Measurements from ENCODE around the gene PLA2G12A.
"Not testable (repeated sequence)": the region's sequence is repeated elsewhere in the genome, so short reads cannot be mapped to it uniquely, and the experiment has no call there.

PLA2G12A gene

DNA sequence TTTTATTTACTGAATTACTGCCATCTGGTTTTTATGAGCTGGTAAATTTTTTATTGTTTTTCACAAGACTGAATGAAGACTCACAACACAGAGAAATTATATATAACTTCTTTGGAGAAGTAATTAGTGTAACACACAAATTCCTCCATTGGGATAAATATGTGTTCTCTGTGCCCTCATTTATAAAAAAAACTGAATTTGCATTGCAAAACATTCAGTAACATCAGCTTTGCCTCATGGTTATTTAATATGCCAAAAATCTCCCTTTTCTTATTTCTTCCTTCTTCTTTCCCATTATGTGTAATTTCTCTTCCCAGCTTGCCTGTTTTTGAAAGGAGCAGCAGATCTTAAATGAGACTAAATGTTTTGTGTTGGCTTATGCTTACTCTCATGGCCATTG, 45.1 kb downstream of the PLA2G12A start:
- Histone ChIP-seq H2BK120ac (ENCODE audit: low read depth, low read length) (no peak overlapping the region), H2AK5ac (ENCODE audit: low read length, severe bottlenecking) (no peak overlapping the region), H3K27ac (ENCODE audit: low read length, poor library complexity, severe bottlenecking) (no peak overlapping the region), H2AFZ (ENCODE audit: low read depth, low read length) (no peak overlapping the region), H3K14ac (ENCODE audit: low read length in 2 of 2) (no peak overlapping the region), H3K4me3 (ENCODE audit: insufficient read depth in 1 of 2, low read depth in 1 of 2, low read length in 2 of 2) (no peak overlapping the region), H3K4ac (ENCODE audit: low read depth in 1 of 2, low read length in 2 of 2) (no peak overlapping the region), H3K79me1 (replicated peaks; ENCODE audit: low read length, poor library complexity, severe bottlenecking) (peaks cover 3% of the 10 kb centered on the region), H4K8ac (ENCODE audit: low read length) (no peak overlapping the region), H3K9me3 (ENCODE audit: control insufficient read depth, low read length) (no peaks in the 10 kb centered on the region), H3K36me3 (ENCODE audit: control insufficient read depth in 1 of 2, insufficient read depth in 2 of 2, low read depth in 1 of 2, low read length in 2 of 2) (peaks cover 6 to 52% of the 10 kb centered on the region in 2 experiments), H3K23ac (ENCODE audit: low read length in 2 of 2) (no peak overlapping the region), H3K27me3 (ENCODE audit: control insufficient read depth in 1 of 2, insufficient read depth in 1 of 2, low read length in 2 of 2) (no peaks in the 10 kb centered on the region), H3K4me1 (ENCODE audit: control insufficient read depth, insufficient read depth, low read depth, low read length) (no peaks in the 10 kb centered on the region), H4K91ac (ENCODE audit: low read length) (no peak overlapping the region), H2BK5ac (ENCODE audit: low read depth, low read length, poor library complexity, severe bottlenecking) (no peak overlapping the region), H2BK15ac (ENCODE audit: low read depth, poor library complexity, severe bottlenecking) (no peak overlapping the region), H2BK12ac (ENCODE audit: low read length in 2 of 2) (no peak overlapping the region), H3K4me2 (ENCODE audit: low read length, poor library complexity, severe bottlenecking) (no peak overlapping the region), H3K18ac (ENCODE audit: low read depth in 1 of 2, low read length in 2 of 2) (no peak overlapping the region), H3K9ac (ENCODE audit: low read length) (no peak overlapping the region)
- DNase-seq, result no peak

DNA sequence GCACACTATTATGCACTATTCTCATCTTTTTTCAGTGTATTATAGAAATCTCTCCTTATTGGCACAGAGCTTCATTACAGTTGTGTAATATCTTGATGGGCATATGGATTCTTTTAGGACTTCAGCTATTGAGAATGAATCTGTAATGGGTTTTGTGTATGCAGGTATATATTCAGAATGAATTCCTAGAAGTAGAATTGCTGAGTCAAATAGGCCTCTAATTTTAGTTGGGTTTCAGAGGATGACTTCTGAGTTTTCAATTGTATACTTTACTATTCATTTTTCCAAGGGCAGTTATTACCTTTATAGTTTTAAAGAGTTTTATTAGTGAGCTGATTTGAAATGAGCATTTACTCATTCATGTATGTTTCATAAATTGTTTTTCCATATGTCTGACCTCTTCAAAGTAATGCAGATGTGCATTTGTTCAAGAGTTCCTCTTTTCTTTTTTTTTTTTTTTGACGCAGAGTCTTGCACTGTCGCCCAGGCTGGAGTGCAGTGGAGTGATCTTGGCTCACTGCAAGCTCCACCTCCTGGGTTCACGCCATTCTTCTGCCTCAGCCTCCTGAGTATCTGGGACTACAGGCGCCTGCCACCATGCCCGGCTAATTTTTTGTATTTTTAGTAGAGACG, 46.1 kb downstream of the PLA2G12A start:
- H3K18ac ChIP-seq (ENCODE audit: low read depth in 1 of 2, low read length in 2 of 2), result no peak overlapping the region
- H3K27me3 ChIP-seq (ENCODE audit: control insufficient read depth in 1 of 2, insufficient read depth in 1 of 2, low read length in 2 of 2), result no peaks in the 10 kb centered on the region
- no peak overlapping the region for H2BK5ac ChIP-seq (ENCODE audit: low read depth, low read length, poor library complexity, severe bottlenecking)
- no peak overlapping the region for H3K4me2 ChIP-seq (ENCODE audit: low read length, poor library complexity, severe bottlenecking)
- H3K27ac ChIP-seq (ENCODE audit: low read length, poor library complexity, severe bottlenecking), result no peak overlapping the region
- H3K79me1 ChIP-seq (replicated peaks; ENCODE audit: low read length, poor library complexity, severe bottlenecking), result peaks cover 2% of the 10 kb centered on the region
- no peak overlapping the region for H2AFZ ChIP-seq (ENCODE audit: low read depth, low read length)
- no peaks in the 10 kb centered on the region for H3K9me3 ChIP-seq (ENCODE audit: control insufficient read depth, low read length)
- DNase-seq, result no peak
- H4K91ac ChIP-seq (ENCODE audit: low read length), result no peak overlapping the region
- 100% methylated on average over 6 of the region's 6 CpGs for WGBS
- H2AK5ac ChIP-seq (ENCODE audit: low read length, severe bottlenecking), result no peak overlapping the region
- no peak overlapping the region for H3K9ac ChIP-seq (ENCODE audit: low read length)
- no peak overlapping the region for H3K14ac ChIP-seq (ENCODE audit: low read length in 2 of 2)
- no peak overlapping the region for H2BK12ac ChIP-seq (ENCODE audit: low read length in 2 of 2)
- H3K4ac ChIP-seq (ENCODE audit: low read depth in 1 of 2, low read length in 2 of 2), result no peak overlapping the region
- H3K23ac ChIP-seq (ENCODE audit: low read length in 2 of 2), result no peak overlapping the region
- H3K4me3 ChIP-seq (ENCODE audit: insufficient read depth in 1 of 2, low read depth in 1 of 2, low read length in 2 of 2), result no peak overlapping the region
- H2BK120ac ChIP-seq (ENCODE audit: low read depth, low read length), result no peak overlapping the region
- H3K4me1 ChIP-seq (ENCODE audit: control insufficient read depth, insufficient read depth, low read depth, low read length), result no peaks in the 10 kb centered on the region
- H3K36me3 ChIP-seq (ENCODE audit: control insufficient read depth in 1 of 2, insufficient read depth in 2 of 2, low read depth in 1 of 2, low read length in 2 of 2), result peaks cover under 1 to 47% of the 10 kb centered on the region in 2 experiments
- H2BK15ac ChIP-seq (ENCODE audit: low read depth, poor library complexity, severe bottlenecking), result no peak overlapping the region
- no peak overlapping the region for H4K8ac ChIP-seq (ENCODE audit: low read length)

DNA sequence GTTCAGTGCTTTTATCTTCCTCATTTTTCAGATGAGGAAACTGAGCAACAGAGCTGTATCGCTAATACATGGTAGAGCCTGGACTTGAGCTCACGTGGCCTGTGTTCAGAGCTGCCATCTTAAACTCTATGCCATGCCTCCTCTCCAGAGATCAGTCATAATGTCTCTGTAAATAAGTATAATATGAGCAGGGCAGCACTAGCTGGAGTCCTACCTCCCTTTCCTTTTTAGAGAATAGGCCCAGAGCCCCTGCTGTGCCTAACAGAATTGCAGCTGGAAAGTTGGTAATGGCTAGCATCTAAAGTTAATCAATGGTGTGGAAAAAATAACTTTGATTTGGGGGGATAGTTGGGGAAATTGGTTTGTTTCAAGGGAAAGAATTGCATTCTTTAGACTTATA, 47.0 kb downstream of the PLA2G12A start:
- H2BK5ac ChIP-seq (ENCODE audit: low read depth, low read length, poor library complexity, severe bottlenecking), result no peak overlapping the region
- H2BK120ac ChIP-seq (ENCODE audit: low read depth, low read length), result no peak overlapping the region
- H3K27me3 ChIP-seq (ENCODE audit: control insufficient read depth in 1 of 2, insufficient read depth in 1 of 2, low read length in 2 of 2), result no peaks in the 10 kb centered on the region
- H2AFZ ChIP-seq (ENCODE audit: low read depth, low read length), result no peak overlapping the region
- no peak overlapping the region for H2BK12ac ChIP-seq (ENCODE audit: low read length in 2 of 2)
- H3K4me2 ChIP-seq (ENCODE audit: low read length, poor library complexity, severe bottlenecking), result no peak overlapping the region
- no peak overlapping the region for H4K8ac ChIP-seq (ENCODE audit: low read length)
- no peak overlapping the region for H3K4me3 ChIP-seq (ENCODE audit: insufficient read depth in 1 of 2, low read depth in 1 of 2, low read length in 2 of 2)
- H3K14ac ChIP-seq (ENCODE audit: low read length in 2 of 2), result no peak overlapping the region
- H3K4ac ChIP-seq (ENCODE audit: low read depth in 1 of 2, low read length in 2 of 2), result no peak overlapping the region
- no peak for DNase-seq
- peaks cover 2% of the 10 kb centered on the region for H3K79me1 ChIP-seq (replicated peaks; ENCODE audit: low read length, poor library complexity, severe bottlenecking)
- H3K9ac ChIP-seq (ENCODE audit: low read length), result no peak overlapping the region
- no peak overlapping the region for H2AK5ac ChIP-seq (ENCODE audit: low read length, severe bottlenecking)
- H2BK15ac ChIP-seq (ENCODE audit: low read depth, poor library complexity, severe bottlenecking), result no peak overlapping the region
- H3K4me1 ChIP-seq (ENCODE audit: control insufficient read depth, insufficient read depth, low read depth, low read length), result no peaks in the 10 kb centered on the region
- H3K27ac ChIP-seq (ENCODE audit: low read length, poor library complexity, severe bottlenecking), result no peak overlapping the region
- no peaks in the 10 kb centered on the region for H3K9me3 ChIP-seq (ENCODE audit: control insufficient read depth, low read length)
- H4K91ac ChIP-seq (ENCODE audit: low read length), result no peak overlapping the region
- H3K36me3 ChIP-seq (ENCODE audit: control insufficient read depth in 1 of 2, insufficient read depth in 2 of 2, low read depth in 1 of 2, low read length in 2 of 2), result peaks cover 5 to 42% of the 10 kb centered on the region in 2 experiments
- H3K23ac ChIP-seq (ENCODE audit: low read length in 2 of 2), result no peak overlapping the region
- WGBS, result 96% methylated on average over 2 of the region's 2 CpGs
- no peak overlapping the region for H3K18ac ChIP-seq (ENCODE audit: low read depth in 1 of 2, low read length in 2 of 2)

DNA sequence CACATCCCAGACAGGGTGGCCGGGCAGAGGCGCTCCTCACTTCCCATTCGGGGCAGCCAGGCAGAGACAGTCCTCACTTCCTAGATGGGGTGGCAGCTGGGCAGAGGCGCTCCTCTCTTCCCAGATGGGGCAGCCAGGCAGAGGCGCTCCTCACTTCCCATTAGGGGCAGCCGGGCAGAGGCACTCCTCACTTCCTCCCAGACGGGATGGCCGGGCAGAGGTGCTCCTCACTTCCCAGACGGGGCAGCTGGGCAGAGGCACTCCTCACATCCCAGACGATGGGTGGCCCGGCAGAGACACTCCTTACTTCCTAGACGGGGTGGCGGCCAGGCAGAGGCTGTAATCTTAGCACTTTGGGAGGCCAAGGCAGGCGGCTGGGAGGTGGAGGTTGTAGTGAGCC, 50.9 kb downstream of the PLA2G12A start:
- not testable (repeated sequence) for DNase-seq; H2BK12ac ChIP-seq (ENCODE audit: low read length in 2 of 2); H4K8ac ChIP-seq (ENCODE audit: low read length); H3K18ac ChIP-seq (ENCODE audit: low read depth in 1 of 2, low read length in 2 of 2); H3K4me2 ChIP-seq (ENCODE audit: low read length, poor library complexity, severe bottlenecking); H2AFZ ChIP-seq (ENCODE audit: low read depth, low read length); H2BK120ac ChIP-seq (ENCODE audit: low read depth, low read length); H2BK15ac ChIP-seq (ENCODE audit: low read depth, poor library complexity, severe bottlenecking); H3K23ac ChIP-seq (ENCODE audit: low read length in 2 of 2); H3K4me3 ChIP-seq (ENCODE audit: insufficient read depth in 1 of 2, low read depth in 1 of 2, low read length in 2 of 2); H3K79me1 ChIP-seq (replicated peaks; ENCODE audit: low read length, poor library complexity, severe bottlenecking); H3K4ac ChIP-seq (ENCODE audit: low read depth in 1 of 2, low read length in 2 of 2); H3K4me1 ChIP-seq (ENCODE audit: control insufficient read depth, insufficient read depth, low read depth, low read length); H3K14ac ChIP-seq (ENCODE audit: low read length in 2 of 2); H3K9me3 ChIP-seq (ENCODE audit: control insufficient read depth, low read length); H3K9ac ChIP-seq (ENCODE audit: low read length); H3K27me3 ChIP-seq (ENCODE audit: control insufficient read depth in 1 of 2, insufficient read depth in 1 of 2, low read length in 2 of 2); H2AK5ac ChIP-seq (ENCODE audit: low read length, severe bottlenecking); H4K91ac ChIP-seq (ENCODE audit: low read length); H3K27ac ChIP-seq (ENCODE audit: low read length, poor library complexity, severe bottlenecking); H2BK5ac ChIP-seq (ENCODE audit: low read depth, low read length, poor library complexity, severe bottlenecking); H3K36me3 ChIP-seq (ENCODE audit: control insufficient read depth in 1 of 2, insufficient read depth in 2 of 2, low read depth in 1 of 2, low read length in 2 of 2)
- WGBS, result 98% methylated on average over 10 of the region's 14 CpGs
